GM12865 (cell line): ENCODE results near the gene METTL22.

ENCODE experiments used
- DNase-seq: peaks from one replicate; pipeline ENCODE4 v3.0.0; 2010; ENCODE audit warnings: low read depth
- H3K4me3 ChIP-seq: 2 replicates; pipeline ENCODE4 v1.5.1; 2011; ENCODE audit warnings: mild to moderate bottlenecking, low read depth, low read length, control low read depth
- CTCF ChIP-seq: IDR thresholded peaks from 2 replicates; pipeline ENCODE4 v1.5.1; 2011; ENCODE audit warnings: low read length, control low read depth, low read depth, inconsistent platforms; ENCODE audit not compliant: insufficient read depth; ENCODE audit errors: missing control alignments

The METTL22 gene

GRCh38 chr16:8585857-8586256 is 35.6 kb upstream of the METTL22 start:
- TF ChIP-seq CTCF, result no peak
- DNase-seq, result no peak
- no peak overlapping the region for H3K4me3 ChIP-seq

- H3K4me3 ChIP-seq, result no peak overlapping the region
- no peak for TF ChIP-seq CTCF
- no peak for DNase-seq
Observed at GRCh38 chr16:8587065-8587464, 34.4 kb upstream of the METTL22 start.

GRCh38 chr16:8588682-8589056 is 32.8 kb upstream of the METTL22 start:
- DNase-seq, result no peak
- H3K4me3 ChIP-seq, result no peak overlapping the region
- no peak for TF ChIP-seq CTCF

GRCh38 chr16:8589057-8589899 is 32.2 kb upstream of the METTL22 start:
- DNase-seq, result no peak
- no peak for TF ChIP-seq CTCF
- H3K4me3 ChIP-seq, result no peak overlapping the region

- TF ChIP-seq CTCF, result no peak
- no peak within 1 kb of the TSS for H3K4me3 ChIP-seq
- no peak for DNase-seq
Observed at GRCh38 chr16:8589900-8590688, 31.4 kb upstream of the METTL22 start, which contains the start of gene TMEM114. TSS of gene TMEM114 (minus strand) at chr16:8590511. CDS start at chr16:8589838, 673 bp downstream.

- H3K4me3 ChIP-seq, result no peak overlapping the region
- DNase-seq, result no peak
- TF ChIP-seq CTCF, result no peak
Observed at GRCh38 chr16:8590811-8591210, 30.7 kb upstream of the METTL22 start.

GRCh38 chr16:8591451-8591850 is 30.0 kb upstream of the METTL22 start:
- no peak for TF ChIP-seq CTCF
- H3K4me3 ChIP-seq, result no peak overlapping the region
- DNase-seq, result no peak
